ENCODE data around the gene GALNT11.

Gene GALNT11

DNA sequence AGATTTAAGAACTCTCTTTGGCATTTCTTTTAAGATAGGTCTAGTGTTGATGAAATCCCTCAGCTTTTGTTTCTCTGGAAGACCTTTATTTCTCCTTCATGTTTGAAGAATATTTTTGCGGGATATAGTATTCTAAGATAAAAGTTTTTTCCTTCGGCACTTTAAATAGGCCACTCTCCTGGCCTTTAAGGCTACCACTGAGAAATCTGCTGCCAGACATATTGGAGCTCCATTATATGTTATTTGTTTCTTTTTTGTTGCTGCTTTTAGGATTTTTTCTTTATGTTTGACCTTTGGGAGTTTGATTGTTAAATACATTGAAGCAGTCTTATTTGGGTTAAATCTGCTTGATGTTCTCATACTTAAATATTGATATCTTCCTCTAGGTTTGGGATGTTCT, 22.6 kb downstream of the GALNT11 start:
- no peak overlapping the region for H3K27ac ChIP-seq (ENCODE audit: low read depth, low read length, poor library complexity, severe bottlenecking)
- no peak overlapping the region for H2AFZ ChIP-seq (ENCODE audit: low read length)
- H3K4me3 ChIP-seq (ENCODE audit: low read depth, low read length, poor library complexity, severe bottlenecking): no peak overlapping the region
- no peak overlapping the region for H3K9ac ChIP-seq (ENCODE audit: low read length)
- H3K36me3 ChIP-seq (ENCODE audit: insufficient read depth, low read length): no peaks in the 10 kb centered on the region
- no peak overlapping the region for H3K4me2 ChIP-seq (ENCODE audit: low read length)
- no peaks in the 10 kb centered on the region for H3K79me2 ChIP-seq (ENCODE audit: insufficient read depth, low read length)
- no peaks in the 10 kb centered on the region for H3K9me2 ChIP-seq (ENCODE audit: low read depth, low read length)
- H3K27me3 ChIP-seq (ENCODE audit: insufficient read depth, low read length): no peaks in the 10 kb centered on the region
- H4K20me1 ChIP-seq (ENCODE audit: insufficient read depth, low read length): no peaks in the 10 kb centered on the region
- no peaks in the 10 kb centered on the region for H3F3A ChIP-seq (ENCODE audit: insufficient read depth, low read length)
- no peaks in the 10 kb centered on the region for H3K9me3 ChIP-seq (ENCODE audit: low read length)
- TF ChIP-seq, protein P1, sequence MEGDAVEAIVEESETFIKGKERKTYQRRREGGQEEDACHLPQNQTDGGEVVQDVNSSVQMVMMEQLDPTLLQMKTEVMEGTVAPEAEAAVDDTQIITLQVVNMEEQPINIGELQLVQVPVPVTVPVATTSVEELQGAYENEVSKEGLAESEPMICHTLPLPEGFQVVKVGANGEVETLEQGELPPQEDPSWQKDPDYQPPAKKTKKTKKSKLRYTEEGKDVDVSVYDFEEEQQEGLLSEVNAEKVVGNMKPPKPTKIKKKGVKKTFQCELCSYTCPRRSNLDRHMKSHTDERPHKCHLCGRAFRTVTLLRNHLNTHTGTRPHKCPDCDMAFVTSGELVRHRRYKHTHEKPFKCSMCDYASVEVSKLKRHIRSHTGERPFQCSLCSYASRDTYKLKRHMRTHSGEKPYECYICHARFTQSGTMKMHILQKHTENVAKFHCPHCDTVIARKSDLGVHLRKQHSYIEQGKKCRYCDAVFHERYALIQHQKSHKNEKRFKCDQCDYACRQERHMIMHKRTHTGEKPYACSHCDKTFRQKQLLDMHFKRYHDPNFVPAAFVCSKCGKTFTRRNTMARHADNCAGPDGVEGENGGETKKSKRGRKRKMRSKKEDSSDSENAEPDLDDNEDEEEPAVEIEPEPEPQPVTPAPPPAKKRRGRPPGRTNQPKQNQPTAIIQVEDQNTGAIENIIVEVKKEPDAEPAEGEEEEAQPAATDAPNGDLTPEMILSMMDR (IDR thresholded peaks at IDR 0.05; ENCODE audit: low read length): no peak
- TF ChIP-seq EZH2 (IDR thresholded peaks at IDR 0.05; ENCODE audit: borderline replicate concordance, low read length): no peak
- H3K4me1 ChIP-seq (ENCODE audit: insufficient read depth, low read length, severe bottlenecking): no peaks in the 10 kb centered on the region

DNA sequence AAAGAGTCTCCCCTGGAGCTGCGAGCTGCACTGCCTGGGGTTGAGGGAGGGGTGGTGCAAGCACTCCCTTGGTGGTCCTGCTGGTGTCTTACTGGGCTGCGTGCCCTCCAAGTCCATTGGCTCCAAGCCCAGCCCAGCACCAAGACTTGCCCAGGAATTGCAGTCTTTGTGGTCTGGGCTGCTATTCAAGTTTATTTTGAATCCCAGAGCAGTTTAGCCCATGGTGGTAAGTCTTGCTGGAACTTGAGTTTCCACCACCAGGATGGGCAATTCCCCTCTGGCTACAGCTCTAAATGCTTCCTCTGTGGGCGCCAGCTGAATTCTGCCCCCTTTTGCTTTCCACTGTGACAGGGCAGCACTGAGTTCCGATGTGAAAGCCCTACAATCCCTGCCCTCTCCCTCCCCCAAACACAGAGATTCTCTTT, 25.1 kb downstream of the GALNT11 start:
- Histone ChIP-seq H2AFZ (ENCODE audit: low read length) (no peak overlapping the region), H4K20me1 (ENCODE audit: insufficient read depth, low read length) (no peaks in the 10 kb centered on the region), H3K79me2 (ENCODE audit: insufficient read depth, low read length) (no peaks in the 10 kb centered on the region), H3K9me3 (ENCODE audit: low read length) (no peaks in the 10 kb centered on the region), H3F3A (ENCODE audit: insufficient read depth, low read length) (no peaks in the 10 kb centered on the region), H3K27me3 (ENCODE audit: insufficient read depth, low read length) (no peaks in the 10 kb centered on the region), H3K4me1 (ENCODE audit: insufficient read depth, low read length, severe bottlenecking) (no peaks in the 10 kb centered on the region), H3K36me3 (ENCODE audit: insufficient read depth, low read length) (no peaks in the 10 kb centered on the region), H3K4me2 (ENCODE audit: low read length) (no peak overlapping the region), H3K27ac (ENCODE audit: low read depth, low read length, poor library complexity, severe bottlenecking) (no peak overlapping the region), H3K4me3 (ENCODE audit: low read depth, low read length, poor library complexity, severe bottlenecking) (no peak overlapping the region), H3K9ac (ENCODE audit: low read length) (no peak overlapping the region), H3K9me2 (ENCODE audit: low read depth, low read length) (no peaks in the 10 kb centered on the region)
- TF ChIP-seq, protein P1 (IDR thresholded peaks at IDR 0.05; ENCODE audit: low read length): no peak
- no peak for TF ChIP-seq EZH2 (IDR thresholded peaks at IDR 0.05; ENCODE audit: borderline replicate concordance, low read length)

DNA sequence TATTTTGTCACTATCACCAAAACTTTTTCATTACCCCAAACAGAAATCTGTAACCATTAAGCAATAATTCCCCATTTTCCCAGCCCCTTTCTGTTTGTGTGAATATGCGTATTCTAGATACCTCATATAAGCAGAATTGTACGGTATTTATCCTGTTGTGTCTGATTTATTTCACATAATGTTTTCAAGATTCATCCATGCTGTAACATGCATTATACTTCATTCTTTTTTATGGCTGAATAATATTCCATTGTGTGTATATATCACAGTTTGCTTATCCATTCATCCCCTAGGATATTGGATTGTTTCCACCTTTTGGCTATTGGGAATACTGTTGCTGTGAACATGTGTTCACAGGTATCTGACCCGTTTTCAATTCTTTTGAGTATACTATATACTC, 26.5 kb downstream of the GALNT11 start:
- Histone ChIP-seq H3K9ac (ENCODE audit: low read length) (no peak overlapping the region), H3K36me3 (ENCODE audit: insufficient read depth, low read length) (no peaks in the 10 kb centered on the region), H4K20me1 (ENCODE audit: insufficient read depth, low read length) (no peaks in the 10 kb centered on the region), H3K27ac (ENCODE audit: low read depth, low read length, poor library complexity, severe bottlenecking) (no peak overlapping the region), H2AFZ (ENCODE audit: low read length) (no peak overlapping the region), H3K4me1 (ENCODE audit: insufficient read depth, low read length, severe bottlenecking) (no peaks in the 10 kb centered on the region), H3K4me3 (ENCODE audit: low read depth, low read length, poor library complexity, severe bottlenecking) (no peak overlapping the region), H3K27me3 (ENCODE audit: insufficient read depth, low read length) (0 out of 2 replicates have a peak, but pooled peaks cover 4% of the 10 kb centered on the region), H3K79me2 (ENCODE audit: insufficient read depth, low read length) (no peaks in the 10 kb centered on the region), H3K4me2 (ENCODE audit: low read length) (no peak overlapping the region), H3F3A (ENCODE audit: insufficient read depth, low read length) (no peaks in the 10 kb centered on the region), H3K9me3 (ENCODE audit: low read length) (no peaks in the 10 kb centered on the region), H3K9me2 (ENCODE audit: low read depth, low read length) (no peaks in the 10 kb centered on the region)
- TF ChIP-seq, protein P1 (IDR thresholded peaks at IDR 0.05; ENCODE audit: low read length): no peak
- no peak for TF ChIP-seq EZH2 (IDR thresholded peaks at IDR 0.05; ENCODE audit: borderline replicate concordance, low read length)

All from OCI-LY1 (cell line).